Right kidney (tissue), 1 donor: ENCODE results near the gene ULK2.

Experiments used
- DNase-seq: peaks from one replicate; pipeline ENCODE4 v3.0.0-alpha.2; 2016

The ULK2 gene

DNA sequence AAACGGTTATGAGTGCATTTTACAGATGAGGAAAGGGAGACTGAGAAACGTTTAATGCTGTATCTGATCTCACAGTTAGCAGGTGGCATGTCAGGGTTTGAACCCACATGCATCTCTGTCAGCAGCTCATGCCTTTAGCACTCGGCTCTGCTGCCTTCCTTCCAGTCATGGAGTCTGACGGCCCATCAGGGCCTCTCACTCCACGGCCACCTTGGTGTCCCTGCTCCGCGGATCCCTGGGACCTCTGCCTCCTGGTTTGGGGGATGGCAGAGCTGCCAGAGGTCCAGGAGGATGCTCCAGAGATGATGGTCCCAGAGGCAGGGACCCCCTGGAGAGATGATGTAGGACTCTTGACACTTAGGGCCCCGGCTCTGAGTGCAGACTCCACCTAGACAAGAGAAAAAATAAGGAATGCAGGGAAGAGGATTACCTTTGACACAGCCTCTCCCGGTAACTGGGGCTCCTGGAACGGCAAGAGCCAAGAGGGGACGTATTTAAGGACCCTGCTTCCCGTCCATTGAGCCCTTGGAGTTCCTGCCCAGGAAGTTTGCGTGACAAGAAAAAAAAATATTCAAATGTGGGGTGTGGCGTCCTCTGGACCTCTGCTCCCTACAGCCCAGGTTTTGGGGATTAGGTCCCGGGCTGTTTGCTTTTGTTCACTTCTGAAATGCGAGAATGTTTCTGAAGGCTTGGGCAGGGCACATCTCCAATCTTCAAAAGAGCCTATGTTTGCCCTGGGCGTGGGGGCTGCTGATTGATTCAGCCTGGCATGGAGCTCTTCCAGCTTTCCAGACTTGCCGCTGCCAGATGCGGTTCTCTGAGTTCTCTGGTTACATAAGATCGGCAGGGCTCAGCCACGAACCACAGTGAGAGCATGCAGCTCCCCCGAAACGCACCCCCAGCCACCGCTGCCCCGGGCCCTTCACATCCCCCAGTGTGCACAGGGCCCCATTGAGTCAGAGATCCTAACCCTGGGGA, 119.6 kb downstream of the ULK2 start, which contains the start of gene ALDH3A1:
Gene ALDH3A1 (minus strand): TSS at position 470 of the 978 bp plus-strand sequence. CDS start 3,169 bp downstream, outside the sequence.
- peak; percentile 52 for DNase-seq

DNA sequence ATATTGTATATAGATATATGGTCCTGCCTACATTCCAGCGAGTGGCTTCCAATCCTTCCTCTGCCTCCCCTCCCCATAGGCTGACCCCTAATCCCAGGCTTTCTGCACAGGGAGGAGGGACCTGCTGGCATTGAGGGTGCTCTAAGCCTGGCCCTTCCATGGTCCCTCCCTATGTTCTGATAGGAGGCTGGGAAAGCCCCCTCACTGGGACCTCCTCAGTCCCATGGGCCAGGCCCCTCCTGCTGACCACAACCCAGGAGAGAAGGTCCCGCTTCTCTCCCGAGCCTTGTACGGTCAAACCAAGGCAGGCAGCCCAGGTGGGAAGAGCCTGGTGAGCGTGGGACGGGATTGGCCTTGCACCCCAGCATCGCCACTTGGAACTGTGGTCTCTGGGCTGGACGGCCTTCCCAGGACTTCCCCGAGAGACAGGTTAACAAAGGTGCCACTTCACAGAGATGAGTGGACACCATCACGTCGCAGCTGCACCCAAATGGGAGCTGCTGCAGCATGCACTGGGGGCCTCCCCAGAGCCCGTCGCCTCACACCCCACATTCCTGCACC, 120.5 kb downstream of the ULK2 start:
- DNase-seq: no peak

- no peak for DNase-seq
Observed at GRCh38 chr17:19746517-19746916, 121.2 kb downstream of the ULK2 start.

- peak; percentile 91 for DNase-seq
Observed at GRCh38 chr17:19744922-19745757, 122.6 kb downstream of the ULK2 start.

DNA sequence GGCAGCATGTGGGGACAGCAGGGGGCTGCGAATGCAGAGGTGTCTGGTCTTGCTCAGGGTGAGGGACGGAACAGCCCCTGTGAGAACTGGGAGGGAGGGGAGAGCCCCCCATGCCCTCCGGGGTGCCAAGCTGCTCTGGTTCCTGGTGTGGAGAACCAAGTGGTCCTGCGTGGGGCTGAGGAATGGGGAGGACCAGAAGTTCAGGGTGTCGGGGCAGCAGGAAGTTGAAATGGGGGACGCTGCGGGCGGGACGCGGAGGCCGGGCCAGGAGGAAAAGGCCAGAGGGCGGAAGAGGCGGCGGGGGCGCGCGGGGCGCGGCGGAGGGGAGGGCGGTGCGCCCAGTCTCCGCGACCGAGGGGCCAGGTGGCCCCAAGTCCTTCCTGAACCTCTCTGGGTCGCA, 123.2 kb downstream of the ULK2 start:
- DNase-seq: peak; percentile 40

DNA sequence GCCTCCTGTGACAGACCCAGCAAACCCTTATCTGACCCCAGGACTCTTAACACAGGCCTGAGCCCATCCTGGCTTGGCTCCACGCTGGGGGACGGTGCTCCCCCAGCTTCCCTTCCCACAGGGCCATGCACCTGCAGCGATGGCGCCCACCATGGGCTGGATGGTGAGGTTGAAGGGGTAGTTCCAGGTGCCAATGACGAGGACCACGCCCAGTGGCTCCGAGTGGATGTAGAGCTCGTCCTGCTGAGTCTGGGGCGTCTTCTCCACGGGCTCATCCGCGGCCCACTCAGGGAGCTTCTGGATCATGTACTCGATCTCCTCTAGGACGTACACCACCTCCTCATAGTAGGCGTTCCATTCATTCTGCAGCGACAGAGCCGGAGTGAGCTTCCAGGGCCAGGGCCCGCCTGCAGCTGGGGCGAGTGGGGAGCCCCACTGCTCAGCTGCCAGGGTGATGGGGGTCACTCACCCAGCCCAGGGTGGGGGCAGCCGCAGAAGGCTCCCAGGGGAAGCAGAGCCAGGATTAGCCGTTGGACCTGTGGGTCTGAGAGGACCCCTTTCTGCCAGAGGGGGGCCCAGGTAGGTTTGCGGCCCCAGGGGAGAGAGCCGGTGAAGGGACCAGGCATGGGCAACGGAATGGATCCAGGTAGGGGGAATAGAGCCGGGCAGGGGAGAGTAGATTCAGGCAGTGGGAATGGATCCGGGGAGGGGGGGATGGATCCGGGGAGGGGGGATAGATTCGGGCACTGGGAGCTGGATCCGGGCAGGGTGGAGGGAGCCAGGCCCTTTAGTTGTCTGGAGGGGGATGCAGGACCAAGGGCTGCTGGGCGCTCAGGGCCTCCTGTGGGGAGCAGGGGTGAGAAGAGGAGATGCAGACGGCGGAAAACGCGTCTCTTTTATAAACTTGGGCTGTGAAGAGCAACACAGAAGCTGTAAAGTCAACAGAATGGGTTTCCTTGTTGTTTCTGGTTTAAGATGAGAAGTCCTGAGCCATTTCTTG, 124.3 kb downstream of the ULK2 start:
- no peak for DNase-seq

GRCh38 chr17:19742495-19742894, 125.2 kb downstream of the ULK2 start:
- DNase-seq: no peak

DNA sequence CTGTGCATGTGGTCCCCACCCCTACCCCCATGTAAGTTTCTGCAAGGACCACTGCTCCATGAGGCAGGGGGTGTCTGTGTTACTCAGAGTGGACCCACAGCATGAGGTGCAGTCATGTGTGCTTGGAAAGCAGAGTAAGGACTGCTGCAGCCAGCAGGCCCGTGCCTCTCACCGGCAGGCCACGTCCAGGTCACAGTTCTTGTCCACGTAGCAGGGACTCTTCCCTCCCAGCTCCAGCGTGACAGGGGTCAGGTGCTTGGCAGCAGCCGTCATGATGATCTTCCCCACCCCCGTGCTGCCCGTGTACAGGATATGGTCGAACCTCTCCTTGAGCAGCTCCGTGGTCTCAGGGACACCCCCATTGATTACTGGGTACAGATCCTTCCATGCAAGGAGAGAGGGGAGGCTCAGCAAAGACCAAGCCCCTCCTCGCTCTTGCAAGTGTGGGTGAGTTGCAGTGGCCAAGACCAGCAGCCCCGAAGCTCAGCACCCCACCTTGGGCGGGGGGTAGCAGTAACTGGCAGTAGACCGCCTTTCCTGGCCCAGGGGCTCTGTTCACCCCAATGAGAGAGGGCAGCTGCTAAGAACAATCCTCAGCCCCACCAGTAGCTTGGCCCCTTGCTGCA, 125.8 kb downstream of the ULK2 start:
- DNase-seq: no peak

- no peak for DNase-seq
Observed at GRCh38 chr17:19740933-19741332, 126.8 kb downstream of the ULK2 start.

GRCh38 chr17:19739241-19740201, 128.2 kb downstream of the ULK2 start:
- no peak for DNase-seq

DNA sequence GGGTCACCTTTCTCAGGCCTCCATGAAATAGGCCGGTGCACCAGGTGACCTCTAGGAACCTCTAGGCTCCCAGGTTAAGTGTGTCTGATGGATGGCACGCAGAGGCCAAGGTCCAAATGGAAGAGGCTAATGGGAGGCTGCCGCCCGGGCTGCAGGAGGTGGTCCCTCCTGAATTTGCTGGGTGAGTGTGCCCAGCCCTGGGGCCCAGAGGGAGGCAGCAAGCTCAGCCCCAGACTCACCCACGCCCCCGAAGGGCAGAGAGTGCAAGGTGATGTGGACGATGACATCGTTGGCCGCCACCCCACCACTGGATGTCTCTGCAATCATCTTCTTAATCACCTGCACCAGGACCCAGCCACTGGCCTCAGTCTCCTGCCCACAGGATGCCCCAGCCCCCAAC, 129.0 kb downstream of the ULK2 start:
- DNase-seq: no peak

GRCh38 chr17:19738073-19738449, 129.7 kb downstream of the ULK2 start:
- no peak for DNase-seq

DNA sequence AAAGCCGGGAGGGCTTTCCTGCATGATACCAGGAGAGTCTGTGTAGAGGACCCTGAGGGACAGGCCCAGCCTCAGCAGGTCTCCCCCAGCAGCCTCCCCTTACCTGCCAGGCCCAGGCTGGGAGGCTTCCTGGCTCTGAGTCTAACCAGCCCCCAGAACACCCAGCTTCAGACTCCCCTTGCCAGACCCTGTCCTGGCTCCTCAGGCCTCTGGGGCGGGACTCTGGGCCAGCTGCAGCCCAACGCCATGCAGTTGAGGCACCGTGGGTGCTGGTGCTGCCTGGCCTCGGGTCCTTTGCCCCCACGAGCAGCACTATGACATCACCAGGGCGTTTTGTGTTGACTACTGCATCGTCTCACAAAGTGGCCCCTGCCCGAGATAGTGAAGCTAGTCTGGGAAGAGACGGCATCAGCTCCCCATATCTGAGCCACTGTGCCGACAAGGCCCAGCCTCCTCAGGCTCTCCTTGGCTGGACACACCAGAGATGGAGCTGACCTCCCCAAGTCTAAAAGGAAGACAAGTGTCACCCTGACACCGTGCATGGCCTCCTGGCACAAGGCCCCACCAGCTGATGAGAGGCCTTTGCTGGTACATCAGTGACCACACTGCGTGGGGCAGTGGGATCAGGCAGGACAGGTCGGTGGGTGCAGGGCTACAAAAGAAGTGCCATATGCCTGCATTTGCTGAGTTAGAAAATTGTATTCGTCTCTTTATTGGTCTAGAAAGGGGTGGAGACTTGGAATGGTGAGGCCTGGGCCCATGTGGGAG, 130.2 kb downstream of the ULK2 start:
- DNase-seq: no peak

DNA sequence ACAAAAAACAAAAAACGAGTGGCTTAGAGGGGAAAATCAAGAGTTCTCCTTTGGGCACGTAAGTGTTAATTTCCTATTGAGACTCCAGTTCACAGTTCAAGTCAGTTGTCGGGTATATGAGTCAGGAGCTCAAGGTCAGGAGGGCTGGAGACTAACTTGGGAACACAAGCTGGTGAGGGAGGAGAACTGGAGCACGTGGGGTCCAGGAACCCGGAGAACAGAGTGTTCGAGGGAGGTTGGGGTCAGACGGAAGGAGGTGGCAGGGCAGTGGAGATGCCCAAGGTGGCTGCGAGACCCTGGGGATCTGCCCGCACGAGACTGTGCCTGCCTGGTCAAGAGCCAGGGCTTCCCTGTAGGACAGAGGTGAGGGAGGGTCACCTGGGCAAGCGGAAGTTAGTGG, 131.7 kb downstream of the ULK2 start:
- no peak for DNase-seq

- DNase-seq: no peak
Observed at GRCh38 chr17:19733953-19734526, 133.7 kb downstream of the ULK2 start.

GRCh38 chr17:19731626-19732025, 136.1 kb downstream of the ULK2 start:
- no peak for DNase-seq

DNA sequence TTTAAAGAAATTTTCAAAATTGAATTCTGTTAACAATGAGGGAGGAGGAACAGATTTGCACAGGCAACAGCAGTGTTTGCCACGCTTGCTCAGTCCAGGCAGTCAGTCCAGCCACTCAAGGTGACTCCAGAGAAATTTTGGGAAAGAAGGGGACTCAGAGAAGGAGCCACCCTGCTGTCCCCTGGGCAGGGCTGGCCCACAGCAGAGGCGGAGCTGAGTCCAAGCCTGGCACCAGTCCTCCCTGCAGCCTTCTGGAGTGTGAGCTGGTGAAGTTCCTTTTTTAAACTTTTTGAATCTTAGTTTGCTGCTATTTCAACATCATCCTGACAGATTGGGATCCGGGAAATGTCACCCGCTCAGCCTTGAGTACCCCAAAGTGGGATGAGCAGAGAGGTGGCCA, 136.9 kb downstream of the ULK2 start:
- DNase-seq: no peak

- no peak for DNase-seq
Observed at GRCh38 chr17:19729900-19730299, 137.8 kb downstream of the ULK2 start.

DNA sequence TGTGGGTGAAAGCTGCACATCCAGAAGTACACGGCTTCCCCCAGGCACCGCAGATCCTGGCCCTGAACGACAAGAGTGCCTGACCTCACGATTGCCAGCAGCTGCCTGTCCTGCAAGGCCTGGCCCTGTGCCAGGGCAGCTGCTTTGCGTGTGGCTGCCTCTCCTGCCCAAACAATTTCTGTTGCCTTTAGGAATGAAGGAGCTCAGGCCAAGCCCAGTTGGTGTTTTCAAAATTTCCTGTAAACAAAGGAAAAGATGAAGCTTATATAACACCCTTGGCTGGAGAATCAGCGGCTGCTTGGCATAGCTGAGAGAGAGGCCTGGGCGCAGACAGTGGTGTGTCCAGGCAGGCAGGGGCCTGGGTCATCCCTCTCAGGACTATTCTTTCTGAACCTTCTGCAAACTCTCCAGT, 139.6 kb downstream of the ULK2 start:
- DNase-seq: peak; percentile 56
